Ovary (tissue), 3 donors: ENCODE measurements around the gene SORL1.

ENCODE experiments used
- CTCF ChIP-seq, 3 donors: fragments of 450-650 bp in 2 of 3; fragments of 200-600 bp in 1 of 3; IDR thresholded peaks; one replicate each; pipeline versions ENCODE4 v1.5.1 to v1.8.0; 2016 to 2022; ENCODE audit warnings: antibody characterized with exemption in 3 of 3, mild to moderate bottlenecking in 1 of 3
- EP300 ChIP-seq: sonication (generic); formaldehyde crosslinking; IDR thresholded peaks from one replicate; pipeline ENCODE4 v1.6.1; 2017; ENCODE audit warnings: antibody characterized with exemption
- POLR2A ChIP-seq: fragments of 450-650 bp; IDR thresholded peaks from one replicate; pipeline ENCODE4 v1.6.1; 2017; ENCODE audit warnings: antibody characterized with exemption, mild to moderate bottlenecking, moderate library complexity
- donor health status: DM: no; HTN: no; CAD: no.

GRCh38 chr11:121571506-121571905, 119.4 kb downstream of the SORL1 start:
- TF ChIP-seq CTCF (IDR thresholded peaks at IDR 0.05) (no peak), POLR2A (no peak), EP300 (no peak)
